ENCODE data around the gene ASB15. TPM values are rescaled to one million over a fixed set of nuclear protein-coding genes. Genes with fewer than 3 reads are reported as not detected.
A peak's percentile ranks its signal among the peaks of the same experiment; 100 is the strongest.

Gene ASB15
- polyA plus RNA-seq, 3 donors, result not detected

- peaks cover 0 to 2% (median 0%) of the 10 kb centered on the region in 7 donors for H3K9me3 Mint-ChIP-seq
Observed at GRCh38 chr7:123562121-123562520, 39.5 kb upstream of the ASB15 start.

GRCh38 chr7:123569352-123570010, 32.1 kb upstream of the ASB15 start:
- H3K27me3 ChIP-seq (ENCODE audit: control insufficient read depth in 2 of 2, insufficient read depth in 2 of 2, low read length in 2 of 2), result peaks cover 0 to 2% of the 10 kb centered on the region in 2 donors
- no peak overlapping the region for H2AFZ ChIP-seq (ENCODE audit: insufficient read depth, low read depth, low read length, poor library complexity, severe bottlenecking)
- Mint-ChIP-seq H3K27me3 (ENCODE audit: low read depth in 3 of 3) (peaks cover 0 to 5% (median 1%) of the 10 kb centered on the region in 3 donors), H3K27ac (peak overlapping the region in 4 of 7 donors; percentile 9 to 62 (median 44)), H3K36me3 (no peaks in the 10 kb centered on the region), H3K9me3 (no peaks in the 10 kb centered on the region), H3K4me1 (peaks cover 11% of the 10 kb centered on the region), H3K4me3 (no peak overlapping the region)
- H3K4me2 ChIP-seq (replicated peaks; ENCODE audit: extremely low read depth, low read length, poor library complexity, severe bottlenecking), result no peak overlapping the region
- no peak overlapping the region for H3K9ac ChIP-seq (ENCODE audit: insufficient read depth, low read length, poor library complexity, severe bottlenecking)
- no peaks in the 10 kb centered on the region for H3K36me3 ChIP-seq (replicated peaks in 1 of 2; ENCODE audit: control insufficient read depth in 1 of 2, insufficient read depth in 2 of 2, low read length in 2 of 2)
- H3K4me1 ChIP-seq (ENCODE audit: control insufficient read depth in 1 of 2, insufficient read depth in 2 of 2, low read length in 2 of 2), result no peaks in the 10 kb centered on the region
- TF ChIP-seq CTCF (IDR thresholded peaks at IDR 0.05), result no peak
- 0% methylated on average over 1 of the region's 2 CpGs for WGBS (ENCODE audit: insufficient coverage)
- H3K9me3 ChIP-seq (replicated peaks in 1 of 2; ENCODE audit: control insufficient read depth in 1 of 2, insufficient read depth in 1 of 2, low read length in 2 of 2), result no peaks in the 10 kb centered on the region
- peak overlapping the region in 1 of 2 donors; percentile 31 for H3K27ac ChIP-seq (ENCODE audit: low read depth in 1 of 2, low read length in 2 of 2)
- H3K79me2 ChIP-seq (ENCODE audit: insufficient read depth, low read length), result no peaks in the 10 kb centered on the region
- peak in 1 of 3 donors; percentile 16 for DNase-seq
- no peaks in the 10 kb centered on the region for H4K20me1 ChIP-seq (ENCODE audit: insufficient read depth, low read length)
- intact Hi-C loops (cut with micrococcal nuclease), result no loop called here
- H3K4me3 ChIP-seq (replicated peaks in 1 of 3; ENCODE audit: low read depth in 2 of 3, low read length in 3 of 3), result no peak overlapping the region

More at GRCh38 chr7:123562121-123562520, 39.5 kb upstream of the ASB15 start:
- Histone ChIP-seq H3K4me2 (replicated peaks; ENCODE audit: extremely low read depth, low read length, poor library complexity, severe bottlenecking) (no peak overlapping the region), H3K36me3 (replicated peaks in 1 of 2; ENCODE audit: control insufficient read depth in 1 of 2, insufficient read depth in 2 of 2, low read length in 2 of 2) (no peaks in the 10 kb centered on the region), H2AFZ (ENCODE audit: insufficient read depth, low read depth, low read length, poor library complexity, severe bottlenecking) (no peak overlapping the region), H3K27ac (ENCODE audit: low read depth in 1 of 2, low read length in 2 of 2) (no peak overlapping the region), H3K9ac (ENCODE audit: insufficient read depth, low read length, poor library complexity, severe bottlenecking) (no peak overlapping the region), H3K9me3 (replicated peaks in 1 of 2; ENCODE audit: control insufficient read depth in 1 of 2, insufficient read depth in 1 of 2, low read length in 2 of 2) (no peaks in the 10 kb centered on the region), H3K4me3 (replicated peaks in 1 of 3; ENCODE audit: low read depth in 2 of 3, low read length in 3 of 3) (no peak overlapping the region), H3K27me3 (ENCODE audit: control insufficient read depth in 2 of 2, insufficient read depth in 2 of 2, low read length in 2 of 2) (peaks cover 2 to 8% of the 10 kb centered on the region in 2 donors), H3K4me1 (ENCODE audit: control insufficient read depth in 1 of 2, insufficient read depth in 2 of 2, low read length in 2 of 2) (peaks cover 4 to 6% of the 10 kb centered on the region in 2 donors), H4K20me1 (ENCODE audit: insufficient read depth, low read length) (no peaks in the 10 kb centered on the region), H3K79me2 (ENCODE audit: insufficient read depth, low read length) (peaks cover 5% of the 10 kb centered on the region)
- Mint-ChIP-seq H3K4me3 (no peak overlapping the region), H3K27ac (no peak overlapping the region), H3K36me3 (peaks cover 0 to 2% of the 10 kb centered on the region in 2 donors), H3K27me3 (ENCODE audit: low read depth in 3 of 3) (peaks cover 7 to 10% (median 9%) of the 10 kb centered on the region in 3 donors), H3K4me1 (peaks cover 3% of the 10 kb centered on the region)
- intact Hi-C loops (cut with micrococcal nuclease), result no loop called here
- DNase-seq, result no peak
- TF ChIP-seq CTCF (IDR thresholded peaks at IDR 0.05), result no peak

Measured in CD14-positive monocyte (primary cell).